Sigmoid colon (tissue), 4 donors: Measurements from ENCODE around the gene MED26.

Experiments
- EP300 ChIP-seq, 4 donors: sonication (generic); formaldehyde crosslinking; IDR thresholded peaks; one replicate each; pipeline ENCODE4 v1.6.1; 2017; ENCODE audit warnings: antibody characterized with exemption in 4 of 4
- POLR2A ChIP-seq, 2 donors: fragments of 450-650 bp; IDR thresholded peaks; one replicate each; pipeline ENCODE4 v1.6.1; 2016; ENCODE audit warnings: antibody characterized with exemption in 2 of 2, mild to moderate bottlenecking in 2 of 2, moderate library complexity in 2 of 2
- TF ChIP-seq, protein P1 (sequence below), 4 experiments: fragments of 450-650 bp in 3 of 4; fragments of 200-600 bp in 1 of 4; IDR thresholded peaks; one replicate each; pipeline ENCODE4 v1.5.1; 2016 to 2019; ENCODE audit warnings: antibody characterized with exemption in 4 of 4, mild to moderate bottlenecking in 3 of 4, moderate library complexity in 2 of 4

DNA sequence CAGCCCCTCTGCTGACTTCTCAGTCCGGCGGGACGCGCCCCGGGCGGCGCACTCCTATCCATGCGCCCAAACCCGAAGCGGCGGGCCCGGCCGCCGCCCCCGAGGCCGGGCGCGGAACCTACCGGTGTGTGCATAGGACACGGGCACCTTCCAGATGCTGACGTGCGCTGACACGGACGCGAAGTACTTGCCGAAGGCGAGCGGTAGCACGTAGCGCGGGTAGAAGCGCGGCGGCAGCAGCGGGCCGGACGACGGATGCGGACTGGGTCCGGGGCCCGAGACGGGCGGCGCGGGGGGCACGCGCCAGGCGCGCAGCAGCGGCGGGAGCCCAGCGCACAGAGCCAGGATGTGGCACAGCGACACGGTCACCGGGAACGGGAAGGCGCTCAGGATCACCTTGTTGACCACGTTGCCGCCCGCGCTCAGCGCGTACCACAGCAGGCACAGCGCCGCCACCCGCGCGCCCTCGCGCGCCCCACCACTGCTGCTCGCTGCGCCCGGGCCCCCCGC lies 56.1 kb downstream of the MED26 start:
- TF ChIP-seq EP300 (IDR thresholded peaks at IDR 0.05) (no peak), POLR2A (IDR thresholded peaks at IDR 0.05) (no peak)
- TF ChIP-seq, protein P1, sequence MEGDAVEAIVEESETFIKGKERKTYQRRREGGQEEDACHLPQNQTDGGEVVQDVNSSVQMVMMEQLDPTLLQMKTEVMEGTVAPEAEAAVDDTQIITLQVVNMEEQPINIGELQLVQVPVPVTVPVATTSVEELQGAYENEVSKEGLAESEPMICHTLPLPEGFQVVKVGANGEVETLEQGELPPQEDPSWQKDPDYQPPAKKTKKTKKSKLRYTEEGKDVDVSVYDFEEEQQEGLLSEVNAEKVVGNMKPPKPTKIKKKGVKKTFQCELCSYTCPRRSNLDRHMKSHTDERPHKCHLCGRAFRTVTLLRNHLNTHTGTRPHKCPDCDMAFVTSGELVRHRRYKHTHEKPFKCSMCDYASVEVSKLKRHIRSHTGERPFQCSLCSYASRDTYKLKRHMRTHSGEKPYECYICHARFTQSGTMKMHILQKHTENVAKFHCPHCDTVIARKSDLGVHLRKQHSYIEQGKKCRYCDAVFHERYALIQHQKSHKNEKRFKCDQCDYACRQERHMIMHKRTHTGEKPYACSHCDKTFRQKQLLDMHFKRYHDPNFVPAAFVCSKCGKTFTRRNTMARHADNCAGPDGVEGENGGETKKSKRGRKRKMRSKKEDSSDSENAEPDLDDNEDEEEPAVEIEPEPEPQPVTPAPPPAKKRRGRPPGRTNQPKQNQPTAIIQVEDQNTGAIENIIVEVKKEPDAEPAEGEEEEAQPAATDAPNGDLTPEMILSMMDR (IDR thresholded peaks at IDR 0.05), result no peak
